Activated CD8-positive, alpha-beta memory T cell treated with anti-CD3 and anti-CD28 coated beads for 36 hours (primary cell): Measurements from ENCODE around the gene NALF2. TPM values are rescaled to one million over a fixed set of nuclear protein-coding genes. Genes with fewer than 3 reads are reported as not detected.

ENCODE experiments used
- CTCF ChIA-PET: fragments of 350-600 bp; sonication (Branson Sonifier 250); formaldehyde crosslinking; loops from one replicate; lab custom pipeline; 2021; ENCODE audit warnings: antibody characterized with exemption; lab: Charles Lee
- POLR2A ChIA-PET: fragments of 350-600 bp; sonication (Branson Sonifier 250); formaldehyde crosslinking; loops from one replicate; lab custom pipeline; 2021; ENCODE audit warnings: antibody characterized with exemption; lab: Charles Lee
- total RNA-seq, 2 experiments: library from RNA; stranded (reverse); gene quantifications; one replicate each; pipeline ENCODE4 v1.2.3, GENCODE V29; 2021

The NALF2 gene
- total RNA-seq, 2 experiments from 2014 or later = 0.31 to 0.51 TPM

DNA sequence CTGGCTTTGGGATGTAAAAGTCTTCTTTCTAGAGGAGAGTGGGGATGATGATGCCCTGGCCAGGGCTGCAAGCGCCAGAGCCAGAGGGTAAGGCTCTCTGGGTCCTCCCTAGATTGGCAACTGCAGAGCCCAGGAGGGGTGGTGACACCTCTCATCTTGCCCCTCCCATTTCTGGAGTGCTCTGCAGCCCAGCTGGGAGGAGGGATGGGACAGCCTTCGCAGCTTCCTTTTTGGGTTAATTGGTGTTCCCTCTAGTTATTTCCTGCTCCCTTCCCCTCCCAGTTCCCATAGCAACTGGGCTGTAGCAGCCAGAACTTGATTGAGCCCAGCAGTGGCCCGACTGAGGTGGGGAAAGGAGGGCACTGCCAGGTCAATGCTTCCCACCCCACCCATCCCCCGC lies 19.2 kb downstream of the NALF2 start:
- POLR2A ChIA-PET = no interaction called here

DNA sequence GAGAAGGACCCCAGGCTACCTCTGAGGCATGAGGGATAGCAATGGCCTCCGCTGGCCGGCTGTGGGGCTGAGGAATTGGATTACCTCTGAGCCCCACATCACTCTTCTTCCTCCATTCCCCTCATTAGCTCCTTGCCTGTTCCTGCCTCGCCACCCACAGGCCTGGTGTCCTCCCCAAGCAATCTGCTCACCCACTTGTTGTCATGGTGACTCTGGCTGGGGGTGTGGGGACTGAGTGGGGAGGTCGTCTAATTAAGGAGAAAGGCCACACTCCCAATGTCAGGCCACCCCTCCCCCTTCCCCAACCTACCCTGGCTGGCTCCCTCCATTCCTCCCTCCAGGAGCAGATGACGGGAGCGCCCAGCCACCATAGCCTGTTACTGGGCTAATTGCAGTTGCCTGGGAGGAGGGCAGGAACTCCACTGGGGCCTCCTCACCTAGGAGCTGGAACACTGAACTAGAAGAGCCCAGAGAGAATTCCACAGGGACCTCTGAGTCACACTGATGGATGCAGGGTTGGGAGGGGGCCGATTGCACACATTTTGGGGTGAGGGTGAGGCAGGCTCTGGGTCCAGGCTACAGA lies 20.7 kb downstream of the NALF2 start:
- POLR2A ChIA-PET = interaction anchor here (0.6 kb wide), 1 partner anchor 876 kb away, joined by 5 read pairs; no protein-coding TSS in a partner anchor
- CTCF ChIA-PET = no interaction called here

More for the DNA sequence above, 19.2 kb downstream of the NALF2 start:
- CTCF ChIA-PET = no interaction called here

DNA sequence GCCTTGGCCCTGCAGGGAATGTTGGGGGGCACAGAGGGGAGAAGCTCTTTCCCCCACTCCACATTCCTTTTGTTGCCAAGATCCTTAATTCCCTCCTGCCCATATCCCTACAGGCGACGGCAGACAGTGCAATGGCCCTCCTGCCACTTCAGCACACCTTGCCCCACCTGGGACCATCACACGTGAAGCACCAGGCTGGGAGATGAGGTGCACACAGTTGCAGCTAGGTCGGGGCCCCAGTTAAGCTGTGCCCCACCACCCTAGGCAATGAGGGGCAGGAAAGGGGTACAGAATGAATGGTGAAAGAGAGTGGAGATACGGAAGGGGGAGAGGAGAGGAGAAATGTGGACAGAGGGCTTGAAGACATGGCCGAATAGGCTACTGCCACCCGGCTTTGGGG lies 26.2 kb downstream of the NALF2 start:
- ChIA-PET CTCF (no interaction called here), POLR2A (no interaction called here)

DNA sequence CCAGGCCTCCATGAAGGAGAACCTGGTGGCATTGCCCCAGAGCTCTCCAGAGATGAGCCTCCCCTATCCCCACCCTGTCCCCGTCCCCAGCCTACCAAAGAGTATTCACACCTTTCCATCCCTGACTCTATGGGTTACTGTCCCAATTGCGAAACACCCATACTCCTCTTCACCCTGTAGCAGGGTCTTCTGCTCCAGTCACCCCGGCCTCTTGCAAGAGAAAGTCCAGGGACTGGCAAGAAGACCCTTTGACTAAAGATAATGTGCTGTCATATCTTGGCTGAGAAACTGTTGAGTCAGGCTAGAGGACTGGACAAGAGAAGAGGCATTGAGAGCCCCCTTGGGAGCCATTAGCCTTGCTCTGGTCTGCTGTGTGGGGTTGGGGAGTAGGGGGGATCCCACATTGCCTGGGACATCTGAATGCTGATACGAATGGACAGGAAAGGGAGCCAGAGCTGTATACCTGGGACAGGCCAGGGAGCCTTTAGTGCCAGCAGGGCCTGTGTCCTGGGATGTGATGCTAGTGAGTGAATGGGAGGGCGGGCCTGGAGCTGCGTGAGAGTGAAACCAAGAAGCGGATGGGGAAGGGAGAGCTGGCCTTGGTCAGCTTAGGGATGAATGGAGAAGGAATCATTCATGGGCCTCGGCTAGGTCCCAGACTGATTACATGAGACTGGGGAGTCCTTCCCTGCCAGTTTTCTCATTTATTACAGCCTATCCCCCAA lies 27.1 kb downstream of the NALF2 start:
- CTCF ChIA-PET = no interaction called here
- POLR2A ChIA-PET = no interaction called here

DNA sequence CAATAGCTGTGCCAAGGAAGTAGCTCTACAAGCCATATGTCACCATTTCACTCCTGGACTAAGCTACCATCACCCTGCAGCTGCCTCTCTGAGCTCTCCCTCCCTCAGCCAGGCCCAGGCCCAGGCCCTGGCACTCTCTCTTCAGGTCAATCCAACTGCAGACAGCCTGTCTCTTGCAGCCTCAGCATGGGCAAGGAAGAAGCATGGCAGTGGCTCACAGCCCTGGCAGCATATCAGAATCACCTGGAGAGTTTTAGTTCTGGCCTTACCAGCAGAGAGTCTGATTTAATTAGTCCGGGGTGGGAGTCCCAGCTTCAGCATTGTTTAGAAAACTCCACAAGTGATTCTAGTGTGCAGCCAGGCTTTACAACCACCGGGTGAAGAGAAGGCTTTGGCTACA lies 31.5 kb downstream of the NALF2 start:
- ChIA-PET POLR2A (no interaction called here), CTCF (no interaction called here)

DNA sequence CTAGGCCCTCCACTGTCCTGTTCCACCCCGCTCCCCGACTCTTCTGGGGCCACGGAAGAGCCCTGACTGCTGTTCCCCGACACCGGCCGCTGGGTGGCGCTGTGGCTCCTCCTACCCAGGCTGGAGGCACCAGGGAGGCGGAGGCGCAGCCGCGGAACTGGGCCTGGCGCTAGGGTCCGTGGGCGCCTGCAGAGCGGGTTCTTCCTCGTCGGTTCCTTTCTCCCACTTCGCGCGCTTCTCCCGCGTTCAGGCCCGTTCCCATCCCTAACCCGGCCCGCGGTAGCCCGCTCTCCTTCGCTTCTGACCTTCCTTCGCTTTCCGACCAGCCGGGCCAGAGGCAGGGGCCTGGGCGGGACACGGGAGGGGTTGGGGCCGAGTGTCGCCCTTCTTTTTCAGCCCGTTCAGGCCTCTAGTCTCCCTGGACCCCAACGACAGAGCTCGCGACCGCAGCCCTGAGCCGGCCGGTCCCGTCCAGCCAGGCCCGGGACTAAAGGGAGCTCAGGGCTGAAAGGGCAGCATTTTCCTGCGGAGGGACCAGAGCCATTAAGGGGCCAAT lies 34.3 kb downstream of the NALF2 start:
- ChIA-PET POLR2A (no interaction called here), CTCF (no interaction called here)

DNA sequence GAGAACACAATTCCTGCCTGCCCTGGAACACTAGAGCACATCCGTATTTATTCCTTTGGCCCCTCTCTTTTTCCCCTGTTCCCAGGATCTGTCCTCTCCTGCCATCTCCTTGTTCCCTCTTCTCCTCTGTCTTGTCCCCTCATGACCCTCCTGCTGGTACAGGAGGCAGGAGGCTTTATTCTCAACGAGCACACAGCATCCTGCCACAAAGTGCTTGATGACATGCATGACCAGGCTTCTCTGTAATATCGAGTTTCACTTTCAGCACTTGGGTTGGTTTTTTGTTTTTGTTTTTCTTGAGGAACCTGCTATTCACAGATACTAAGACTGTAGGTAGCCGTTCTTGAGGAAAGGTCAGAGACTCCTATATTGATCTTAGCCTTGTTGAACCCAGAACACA lies 35.3 kb downstream of the NALF2 start:
- ChIA-PET POLR2A (no interaction called here), CTCF (no interaction called here)

DNA sequence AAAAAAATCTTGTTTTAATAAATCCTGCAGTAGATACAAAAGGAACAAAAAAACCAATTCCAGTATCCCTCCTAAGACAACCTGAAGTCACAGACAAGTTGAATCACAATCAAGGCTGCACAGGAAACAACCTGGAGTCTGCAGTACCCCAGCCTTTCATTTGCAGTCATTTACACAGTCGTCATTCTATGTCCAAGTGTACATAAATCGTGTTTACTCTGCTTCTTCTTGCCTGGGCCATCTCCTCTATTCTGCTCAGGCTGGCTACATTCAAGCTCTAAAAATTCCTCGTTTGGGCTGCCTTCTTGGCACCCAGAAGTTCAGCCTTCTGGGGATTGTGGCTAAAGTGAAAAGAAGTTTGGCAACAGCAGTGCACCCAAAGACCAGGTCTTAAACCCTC lies 37.8 kb downstream of the NALF2 start:
- POLR2A ChIA-PET = no interaction called here
- CTCF ChIA-PET = no interaction called here

DNA sequence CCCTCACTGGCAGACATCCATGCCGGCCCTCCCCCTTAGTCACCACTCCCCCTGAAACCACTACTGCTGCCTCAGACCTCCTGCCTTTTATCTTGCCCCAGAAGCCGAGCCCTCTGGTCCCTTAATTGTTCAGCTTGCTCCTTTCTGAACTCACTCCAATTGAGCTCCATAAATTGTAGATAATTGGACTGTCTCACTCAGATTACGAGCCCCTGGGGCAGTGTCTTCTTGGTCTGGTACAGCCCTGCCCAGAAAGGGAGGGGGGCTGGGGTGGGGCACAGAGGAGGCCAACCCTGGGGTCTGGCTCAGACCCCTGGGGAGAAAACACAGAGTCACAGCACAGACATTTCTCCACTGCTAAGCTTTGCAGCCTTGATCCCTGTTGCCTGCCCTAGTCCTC lies 39.4 kb downstream of the NALF2 start:
- POLR2A ChIA-PET = no interaction called here
- CTCF ChIA-PET = no interaction called here

DNA sequence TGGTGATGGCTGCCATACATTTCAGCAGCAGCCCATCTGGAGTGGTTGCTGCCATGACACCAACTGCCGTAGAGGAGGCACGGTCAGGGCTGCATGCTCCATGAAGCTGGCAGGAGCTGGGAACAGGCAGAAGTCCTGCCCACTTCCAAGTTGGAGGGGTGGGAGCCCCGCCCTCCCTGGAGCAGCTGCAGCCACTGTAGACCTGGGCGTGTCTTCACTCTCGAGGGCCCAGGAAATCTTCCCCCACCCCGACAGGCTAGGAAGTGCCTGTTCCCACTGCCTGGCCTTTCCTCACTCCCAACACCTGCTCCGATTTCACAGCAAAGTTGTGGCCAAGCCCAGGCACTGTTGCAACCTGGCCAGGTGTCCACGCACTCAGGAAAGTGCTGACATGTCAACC lies 42.3 kb downstream of the NALF2 start:
- ChIA-PET CTCF (no interaction called here), POLR2A (no interaction called here)

DNA sequence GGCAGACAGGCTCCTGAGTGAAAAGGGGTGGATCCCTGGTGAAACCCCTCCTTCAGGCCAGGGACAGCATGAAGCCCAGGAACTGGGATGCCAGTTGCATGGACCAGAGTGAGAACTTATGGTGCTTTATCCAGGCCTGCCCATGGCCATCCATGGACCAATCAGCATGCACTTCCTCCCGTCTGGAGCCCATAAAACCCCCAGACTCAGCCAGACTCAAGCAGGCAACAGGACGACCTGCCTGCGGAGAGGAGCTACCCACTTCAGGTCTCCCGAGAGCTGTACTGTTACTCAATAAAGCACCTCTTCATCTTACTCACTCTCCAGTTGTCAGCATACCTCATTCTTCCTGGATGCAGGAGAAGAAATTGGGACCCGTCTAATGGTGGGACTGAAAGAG lies 42.9 kb downstream of the NALF2 start:
- CTCF ChIA-PET = no interaction called here
- POLR2A ChIA-PET = no interaction called here

DNA sequence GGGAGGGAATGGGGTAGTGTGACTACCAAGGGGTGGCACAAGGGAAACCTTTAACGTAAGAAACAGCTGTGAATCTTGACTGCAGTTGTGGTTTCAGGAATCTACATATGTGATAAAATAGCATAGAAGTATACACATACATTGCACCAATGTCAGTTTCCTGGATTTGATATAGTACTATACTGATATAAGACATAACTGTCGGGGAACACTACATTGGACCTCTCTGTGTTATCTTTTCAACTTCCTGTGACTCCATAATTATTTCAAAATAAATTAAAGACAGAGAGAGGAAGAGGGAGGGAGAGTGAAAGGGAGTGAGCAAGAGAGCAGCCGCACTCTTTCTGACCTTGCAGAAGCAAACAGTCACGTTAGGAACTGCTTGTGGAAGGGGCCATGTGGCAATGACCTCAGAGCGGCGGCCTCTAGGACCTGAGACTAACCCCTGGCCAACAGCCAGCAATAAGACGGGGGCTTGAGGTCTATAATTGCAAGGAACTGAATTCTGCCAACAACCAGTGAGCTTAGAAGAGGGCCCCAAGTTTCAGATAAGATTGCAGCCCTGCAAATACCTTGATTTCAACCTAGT lies 47.4 kb downstream of the NALF2 start:
- POLR2A ChIA-PET = no interaction called here
- CTCF ChIA-PET = no interaction called here

DNA sequence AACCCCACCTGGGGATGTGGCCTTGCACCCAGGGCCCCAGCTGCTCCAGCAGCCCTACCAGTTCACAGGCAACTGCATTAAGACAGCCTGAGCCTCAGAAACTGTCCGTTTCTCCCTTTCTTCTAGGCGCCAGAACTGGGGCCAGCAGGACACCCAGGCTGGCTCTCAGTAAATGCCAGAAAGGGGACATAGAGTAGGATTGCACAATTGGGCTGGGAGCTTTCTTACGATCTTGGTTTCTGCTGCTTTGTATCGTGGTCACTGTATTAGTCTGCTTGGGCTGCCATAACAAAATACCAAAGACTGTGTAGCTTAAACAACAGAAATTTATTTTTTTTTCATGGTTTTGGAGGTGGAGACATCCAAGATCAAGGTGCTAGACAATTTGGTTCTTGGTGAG lies 48.4 kb downstream of the NALF2 start:
- ChIA-PET POLR2A (no interaction called here), CTCF (no interaction called here)

Other genes starting within 250 kb of the NALF2 start
- under 1 TPM; 0.71 to 0.97 TPM for gene EDA, start 111.8 kb downstream of the NALF2 start, total RNA-seq